ENCODE results near the gene DNAJB12. TPM values are rescaled to one million over a fixed set of nuclear protein-coding genes. Genes with fewer than 3 reads are reported as not detected.

DNAJB12 gene
- total RNA-seq, 3 donors from 2014 or later (not counting 1 experiment from before 2014, with no cell fraction given) = 47.3 to 54.2 (median 48.7) TPM

DNA sequence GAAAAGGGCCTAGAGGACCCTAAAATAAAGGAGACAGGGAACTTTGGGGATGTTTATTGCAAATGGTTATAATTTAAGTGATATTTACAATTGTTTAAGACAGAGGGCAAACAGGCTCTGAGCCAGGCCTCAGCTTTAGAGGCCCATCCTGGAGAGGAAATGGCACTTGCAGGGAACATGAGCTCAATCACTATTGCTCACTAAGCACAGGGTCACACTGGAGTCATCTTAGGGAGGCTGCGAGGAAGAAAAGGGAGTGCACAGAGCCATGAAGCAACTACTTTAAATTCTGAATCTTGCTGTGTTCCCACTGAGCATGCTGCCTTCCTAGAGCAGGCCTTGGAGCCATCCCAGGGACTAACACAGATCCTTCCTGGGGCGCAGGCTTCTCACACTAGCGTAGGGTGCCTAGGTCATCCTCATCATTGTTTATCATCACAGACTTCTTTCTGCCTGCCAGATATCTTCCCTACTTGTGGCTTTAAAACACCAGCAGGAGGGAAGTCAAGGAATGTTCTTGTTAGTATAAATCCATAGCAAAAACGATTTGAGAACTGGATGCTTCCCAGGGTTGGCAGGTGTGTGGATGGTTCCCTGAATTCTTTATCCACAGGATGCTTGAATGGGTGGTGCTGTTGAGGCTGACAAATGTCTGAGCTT lies 12.7 kb upstream of the DNAJB12 start:
- intact Hi-C loops (cut with micrococcal nuclease) = no loop called here
- no peaks in the 10 kb centered on the region for H3K27me3 ChIP-seq (ENCODE audit: control insufficient read depth, insufficient read depth, low read length)
- peaks cover 38% of the 10 kb centered on the region for H3K4me1 ChIP-seq (ENCODE audit: control insufficient read depth, insufficient read depth, low read length)
- TF ChIP-seq, protein P1, sequence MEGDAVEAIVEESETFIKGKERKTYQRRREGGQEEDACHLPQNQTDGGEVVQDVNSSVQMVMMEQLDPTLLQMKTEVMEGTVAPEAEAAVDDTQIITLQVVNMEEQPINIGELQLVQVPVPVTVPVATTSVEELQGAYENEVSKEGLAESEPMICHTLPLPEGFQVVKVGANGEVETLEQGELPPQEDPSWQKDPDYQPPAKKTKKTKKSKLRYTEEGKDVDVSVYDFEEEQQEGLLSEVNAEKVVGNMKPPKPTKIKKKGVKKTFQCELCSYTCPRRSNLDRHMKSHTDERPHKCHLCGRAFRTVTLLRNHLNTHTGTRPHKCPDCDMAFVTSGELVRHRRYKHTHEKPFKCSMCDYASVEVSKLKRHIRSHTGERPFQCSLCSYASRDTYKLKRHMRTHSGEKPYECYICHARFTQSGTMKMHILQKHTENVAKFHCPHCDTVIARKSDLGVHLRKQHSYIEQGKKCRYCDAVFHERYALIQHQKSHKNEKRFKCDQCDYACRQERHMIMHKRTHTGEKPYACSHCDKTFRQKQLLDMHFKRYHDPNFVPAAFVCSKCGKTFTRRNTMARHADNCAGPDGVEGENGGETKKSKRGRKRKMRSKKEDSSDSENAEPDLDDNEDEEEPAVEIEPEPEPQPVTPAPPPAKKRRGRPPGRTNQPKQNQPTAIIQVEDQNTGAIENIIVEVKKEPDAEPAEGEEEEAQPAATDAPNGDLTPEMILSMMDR (IDR thresholded peaks at IDR 0.05) = no peak
- Mint-ChIP-seq H3K9me3 (no peaks in the 10 kb centered on the region), H3K27ac (no peak overlapping the region), H3K36me3 (no peaks in the 10 kb centered on the region), H3K27me3 (ENCODE audit: low read depth in 2 of 2) (peaks cover 7 to 8% of the 10 kb centered on the region in 2 donors), H3K4me3 (no peak overlapping the region), H3K4me1 (peaks cover 33 to 35% of the 10 kb centered on the region in 2 donors)
- peaks cover 6% of the 10 kb centered on the region for H3K36me3 ChIP-seq (ENCODE audit: control insufficient read depth, insufficient read depth, low read length)
- no peak overlapping the region for H3K27ac ChIP-seq (ENCODE audit: low read length)
- DNase-seq (no peak), ATAC-seq (no peak)
- no peaks in the 10 kb centered on the region for H3K9me3 ChIP-seq (ENCODE audit: control insufficient read depth, insufficient read depth, low read length)
- 97% methylated on average over 4 of the region's 4 CpGs for WGBS (ENCODE audit: insufficient coverage)
- no peak overlapping the region for H3K4me3 ChIP-seq (ENCODE audit: low read length)

DNA sequence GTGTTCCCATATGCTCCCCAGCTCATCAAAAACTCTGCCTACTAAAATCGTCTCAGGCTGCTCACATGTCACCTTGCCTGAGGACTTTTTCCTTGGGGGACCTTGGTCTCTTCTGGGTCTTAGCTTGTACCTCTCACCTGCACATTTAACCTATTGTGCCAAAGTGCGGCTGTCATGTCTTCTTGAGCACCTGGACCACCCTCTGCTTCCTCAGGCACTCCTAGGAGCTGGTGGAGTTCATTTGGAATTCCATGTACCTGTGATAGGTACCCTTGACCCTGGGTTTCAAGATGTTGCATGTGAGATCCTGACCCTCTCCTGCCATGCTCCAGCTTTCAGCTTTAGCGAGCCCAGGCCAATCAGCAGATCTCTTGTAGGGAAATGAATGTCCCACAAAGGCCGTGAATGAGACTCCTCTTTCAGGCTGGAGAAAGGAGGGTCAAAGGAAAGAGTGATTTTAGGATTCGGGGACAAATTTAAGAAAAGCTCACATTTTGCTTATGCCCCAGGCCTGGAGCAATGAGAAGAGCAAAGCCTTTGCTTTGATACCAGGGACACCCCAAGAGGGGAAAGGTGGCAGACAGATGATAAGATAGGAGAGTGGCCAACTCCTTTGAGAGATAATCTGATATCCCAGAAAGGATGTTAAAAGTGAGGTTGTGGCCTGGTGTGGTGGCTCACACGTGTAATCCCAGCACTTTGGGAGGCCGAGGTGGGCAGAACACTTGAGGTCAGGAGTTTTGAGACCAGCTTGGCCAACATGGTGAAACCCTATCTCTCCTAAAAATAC lies 10.6 kb upstream of the DNAJB12 start:
- H3K27me3 Mint-ChIP-seq (ENCODE audit: low read depth in 2 of 2) = peaks cover 7 to 8% of the 10 kb centered on the region in 2 donors
- peaks cover 24% of the 10 kb centered on the region for H3K4me1 ChIP-seq (ENCODE audit: control insufficient read depth, insufficient read depth, low read length)
- H3K4me3 ChIP-seq (ENCODE audit: low read length) = no peak overlapping the region
- intact Hi-C loops (cut with micrococcal nuclease) = loop anchor here (2.0 kb wide), 2 partner anchors 328 to 794 kb away; partner anchors contain the start of gene MCU
- no peak overlapping the region for H3K4me3 Mint-ChIP-seq
- H3K27ac ChIP-seq (ENCODE audit: low read length) = no peak overlapping the region
- no peaks in the 10 kb centered on the region for H3K36me3 Mint-ChIP-seq
- H3K27ac Mint-ChIP-seq = no peak overlapping the region
- no peaks in the 10 kb centered on the region for H3K9me3 Mint-ChIP-seq
- TF ChIP-seq, protein P1 (IDR thresholded peaks at IDR 0.05) = no peak
- WGBS (ENCODE audit: insufficient coverage) = 93% methylated on average over 7 of the region's 7 CpGs
- H3K36me3 ChIP-seq (ENCODE audit: control insufficient read depth, insufficient read depth, low read length) = peaks cover 6% of the 10 kb centered on the region
- peak in 1 of 2 donors; percentile 10 for DNase-seq
- H3K4me1 Mint-ChIP-seq = peaks cover 28 to 30% of the 10 kb centered on the region in 2 donors
- H3K27me3 ChIP-seq (ENCODE audit: control insufficient read depth, insufficient read depth, low read length) = no peaks in the 10 kb centered on the region
- ATAC-seq = no peak
- no peaks in the 10 kb centered on the region for H3K9me3 ChIP-seq (ENCODE audit: control insufficient read depth, insufficient read depth, low read length)

DNA sequence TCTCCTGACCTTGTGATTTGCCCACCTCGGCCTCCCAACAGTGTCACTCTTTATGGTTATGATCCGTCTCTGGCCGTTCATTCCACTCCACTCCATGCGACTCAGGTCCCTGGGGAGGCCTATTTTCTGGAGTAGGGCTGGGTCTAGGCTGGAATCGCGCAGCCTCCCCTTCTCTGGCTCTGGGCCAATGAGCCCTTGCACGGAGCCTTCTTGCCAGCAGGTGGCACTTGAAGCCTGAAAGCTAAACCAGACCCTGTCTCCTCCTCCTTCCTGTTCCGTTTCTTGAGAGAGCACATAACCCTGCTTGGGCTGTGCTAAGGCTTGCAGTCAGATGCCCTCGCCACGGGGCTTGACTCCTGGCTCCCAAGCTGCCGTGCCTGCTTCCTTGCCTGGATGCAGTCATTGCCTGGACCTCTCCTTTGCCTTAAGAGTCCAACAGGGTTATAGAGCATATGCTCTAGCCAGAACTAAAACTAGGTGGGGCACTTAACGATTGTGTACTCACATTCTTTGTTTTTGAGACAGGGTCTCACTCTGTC lies 9.6 kb upstream of the DNAJB12 start:
- H3K27me3 ChIP-seq (ENCODE audit: control insufficient read depth, insufficient read depth, low read length) = no peaks in the 10 kb centered on the region
- intact Hi-C loops (cut with micrococcal nuclease) = loop anchor here (1.0 to 2.0 kb wide), 5 partner anchors 328 to 794 kb away; partner anchors contain the start of gene MCU
- H3K4me1 ChIP-seq (ENCODE audit: control insufficient read depth, insufficient read depth, low read length) = peaks cover 15% of the 10 kb centered on the region
- Mint-ChIP-seq H3K9me3 (no peaks in the 10 kb centered on the region), H3K27me3 (ENCODE audit: low read depth in 2 of 2) (peaks cover 7 to 8% of the 10 kb centered on the region in 2 donors), H3K4me1 (peaks cover 20 to 23% of the 10 kb centered on the region in 2 donors), H3K36me3 (no peaks in the 10 kb centered on the region), H3K27ac (peak overlapping the region in 1 of 2 donors; percentile 57), H3K4me3 (peak overlapping the region; percentile 53)
- peak; percentile 78 to 93 for DNase-seq
- no peak overlapping the region for H3K4me3 ChIP-seq (ENCODE audit: low read length)
- H3K36me3 ChIP-seq (ENCODE audit: control insufficient read depth, insufficient read depth, low read length) = peaks cover 6% of the 10 kb centered on the region
- no peaks in the 10 kb centered on the region for H3K9me3 ChIP-seq (ENCODE audit: control insufficient read depth, insufficient read depth, low read length)
- ATAC-seq = peak; percentile 97 to 100 (median 100)
- 8% methylated on average over 12 of the region's 12 CpGs for WGBS (ENCODE audit: insufficient coverage)
- TF ChIP-seq, protein P1 (IDR thresholded peaks at IDR 0.05) = peak; percentile 89
- H3K27ac ChIP-seq (ENCODE audit: low read length) = peak overlapping the region; percentile 8
